Measurements from ENCODE around the gene BRINP1. TPM values are rescaled to one million over a fixed set of nuclear protein-coding genes. Genes with fewer than 3 reads are reported as not detected.

BRINP1 gene
- total RNA-seq, 1 experiment from 2014 or later, result 14.0 TPM

DNA sequence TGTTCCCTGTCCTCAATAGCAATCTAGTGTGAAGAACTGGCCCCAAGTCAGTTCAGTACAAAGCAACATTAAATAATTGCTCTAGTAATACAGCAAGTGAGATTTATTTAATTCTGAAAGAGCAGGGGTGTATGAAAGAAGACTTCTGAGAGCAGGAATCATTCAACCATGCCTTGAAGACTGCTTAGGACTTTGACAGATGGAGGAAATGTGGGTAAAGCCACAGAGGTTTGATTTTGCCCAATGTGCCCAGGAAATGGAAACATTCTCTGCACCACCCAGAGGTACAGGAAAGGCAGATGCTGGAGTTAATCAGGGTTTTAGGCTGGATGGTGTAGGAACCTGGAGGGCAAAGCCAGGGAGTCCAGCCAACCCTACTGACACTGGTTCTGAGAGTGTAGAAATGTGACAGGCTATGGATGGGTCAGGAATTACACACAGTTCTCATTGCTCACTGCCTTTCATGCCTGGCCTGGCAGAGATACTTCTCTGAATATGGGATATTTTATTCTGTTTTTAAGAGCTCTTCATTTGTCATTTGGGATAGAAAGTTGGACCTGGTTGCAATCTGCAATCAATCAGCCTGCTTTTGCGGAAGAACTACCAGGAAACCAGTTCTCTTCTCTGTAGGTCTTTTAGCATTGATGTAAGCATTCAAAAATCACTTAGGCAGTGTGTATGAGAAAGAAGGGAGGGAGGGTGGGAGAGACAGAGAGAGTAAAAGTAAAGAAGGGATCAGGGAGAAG is 88.3 kb downstream of the BRINP1 start:
- no peak overlapping the region for H2AFZ ChIP-seq (ENCODE audit: low read length)
- no peaks in the 10 kb centered on the region for H3K9me3 ChIP-seq (ENCODE audit: control insufficient read depth, low read depth, low read length)
- H3K23me2 ChIP-seq (ENCODE audit: insufficient read length, low read depth, low read length, poor library complexity, severe bottlenecking), result peaks cover 3% of the 10 kb centered on the region
- no peaks in the 10 kb centered on the region; the same call in 1 of the 2 replicates for H3K79me2 ChIP-seq (ENCODE audit: insufficient read depth, low read length)
- H2BK12ac ChIP-seq (ENCODE audit: insufficient read length, low read depth, low read length), result no peak overlapping the region
- WGBS (ENCODE audit: extremely low coverage, insufficient read length, low lambda C conversion rate), result no CpG with 5 or more reads among the region's 1 CpG
- no peak overlapping the region for H3K14ac ChIP-seq (ENCODE audit: insufficient read depth, low read length)
- no peak overlapping the region for H2AK5ac ChIP-seq (ENCODE audit: insufficient read length, low read length)
- H2BK20ac ChIP-seq (ENCODE audit: low read depth, low read length, poor library complexity, severe bottlenecking), result no peak overlapping the region
- TF ChIP-seq, protein P1, sequence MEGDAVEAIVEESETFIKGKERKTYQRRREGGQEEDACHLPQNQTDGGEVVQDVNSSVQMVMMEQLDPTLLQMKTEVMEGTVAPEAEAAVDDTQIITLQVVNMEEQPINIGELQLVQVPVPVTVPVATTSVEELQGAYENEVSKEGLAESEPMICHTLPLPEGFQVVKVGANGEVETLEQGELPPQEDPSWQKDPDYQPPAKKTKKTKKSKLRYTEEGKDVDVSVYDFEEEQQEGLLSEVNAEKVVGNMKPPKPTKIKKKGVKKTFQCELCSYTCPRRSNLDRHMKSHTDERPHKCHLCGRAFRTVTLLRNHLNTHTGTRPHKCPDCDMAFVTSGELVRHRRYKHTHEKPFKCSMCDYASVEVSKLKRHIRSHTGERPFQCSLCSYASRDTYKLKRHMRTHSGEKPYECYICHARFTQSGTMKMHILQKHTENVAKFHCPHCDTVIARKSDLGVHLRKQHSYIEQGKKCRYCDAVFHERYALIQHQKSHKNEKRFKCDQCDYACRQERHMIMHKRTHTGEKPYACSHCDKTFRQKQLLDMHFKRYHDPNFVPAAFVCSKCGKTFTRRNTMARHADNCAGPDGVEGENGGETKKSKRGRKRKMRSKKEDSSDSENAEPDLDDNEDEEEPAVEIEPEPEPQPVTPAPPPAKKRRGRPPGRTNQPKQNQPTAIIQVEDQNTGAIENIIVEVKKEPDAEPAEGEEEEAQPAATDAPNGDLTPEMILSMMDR (conservative IDR thresholded peaks at IDR 0.05), result no peak
- H3K27me3 Mint-ChIP-seq (ENCODE audit: low read depth), result no peaks in the 10 kb centered on the region
- peaks cover 7% of the 10 kb centered on the region; the same call in 1 of the 2 replicates for H3K4me1 ChIP-seq (ENCODE audit: insufficient read depth, low read length)
- H3K23ac ChIP-seq (ENCODE audit: insufficient read length, low read depth, low read length), result no peak overlapping the region
- H3K36me3 Mint-ChIP-seq (ENCODE audit: insufficient read depth in 1 of 3, low read depth in 3 of 3), result no peaks in the 10 kb centered on the region
- no peak overlapping the region for H3K9ac ChIP-seq (ENCODE audit: extremely low read depth, insufficient read length, low read length)
- peaks cover 48 to 61% of the 10 kb centered on the region in 2 experiments for H3K4me1 Mint-ChIP-seq
- H4K5ac ChIP-seq (ENCODE audit: insufficient read length, low read depth, low read length), result no peak overlapping the region
- H3T11ph ChIP-seq (ENCODE audit: low read length), result no peak overlapping the region
- no peak overlapping the region for H3K27ac ChIP-seq (ENCODE audit: insufficient read length, low read depth, low read length)
- no peak overlapping the region for H2BK5ac ChIP-seq (ENCODE audit: insufficient read length, low read length)
- no peak overlapping the region for H4K91ac ChIP-seq (ENCODE audit: insufficient read length, low read depth, low read length)
- no peak overlapping the region for H3K18ac ChIP-seq (ENCODE audit: insufficient read length, low read depth, low read length)
- no peaks in the 10 kb centered on the region for H4K20me1 ChIP-seq (ENCODE audit: control insufficient read depth, insufficient read depth, insufficient read length)
- H3K4me2 ChIP-seq (ENCODE audit: insufficient read depth, insufficient read length, low read length), result no peak overlapping the region
- no peaks in the 10 kb centered on the region for H3K9me3 Mint-ChIP-seq
- no peak overlapping the region for H2BK15ac ChIP-seq (ENCODE audit: low read depth, low read length)
- H3K4ac ChIP-seq (ENCODE audit: low read depth, low read length), result no peak overlapping the region
- H3K27ac Mint-ChIP-seq, result no peak overlapping the region; a peak in 1 of 7 replicates
- no peaks in the 10 kb centered on the region for H3K27me3 ChIP-seq (ENCODE audit: insufficient read depth, low read length)
- no peak for DNase-seq
- no peak overlapping the region for H2BK120ac ChIP-seq (ENCODE audit: low read depth, low read length, poor library complexity, severe bottlenecking)
- H4K8ac ChIP-seq (replicated peaks; ENCODE audit: insufficient read length, low read depth, low read length), result no peak overlapping the region
- no peaks in the 10 kb centered on the region for H3K79me1 ChIP-seq (ENCODE audit: insufficient read depth, low read depth, low read length, poor library complexity, severe bottlenecking)
- H3K4me3 Mint-ChIP-seq, result no peak overlapping the region
- H3K56ac ChIP-seq (ENCODE audit: insufficient read length, low read depth, low read length), result no peak overlapping the region

All from H9 (cell line).